ENCODE results near the gene MOGAT2.

Gene MOGAT2

DNA sequence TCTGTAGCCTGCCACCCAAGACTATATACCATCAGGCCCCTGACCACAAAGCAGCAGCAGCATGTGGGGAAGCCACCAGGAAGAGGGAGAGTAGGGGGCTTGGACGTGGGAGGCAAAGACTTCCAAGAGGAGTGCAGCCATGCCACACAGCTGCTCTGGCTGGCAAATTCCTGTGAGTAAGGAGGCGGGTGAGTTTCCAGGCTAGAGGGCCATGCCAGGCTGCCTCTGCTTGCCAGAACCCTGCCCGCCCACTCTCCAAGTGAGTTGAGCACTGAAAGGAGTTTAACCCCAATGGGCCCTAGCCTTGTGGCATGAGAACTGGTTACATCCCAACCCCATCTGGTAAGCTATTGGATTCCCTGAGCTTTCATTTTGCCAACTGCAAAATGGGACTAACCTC lies 46.2 kb downstream of the MOGAT2 start:
- TF ChIP-seq ZFX (IDR thresholded peaks at IDR 0.05): no peak
- TF ChIP-seq, protein P1, sequence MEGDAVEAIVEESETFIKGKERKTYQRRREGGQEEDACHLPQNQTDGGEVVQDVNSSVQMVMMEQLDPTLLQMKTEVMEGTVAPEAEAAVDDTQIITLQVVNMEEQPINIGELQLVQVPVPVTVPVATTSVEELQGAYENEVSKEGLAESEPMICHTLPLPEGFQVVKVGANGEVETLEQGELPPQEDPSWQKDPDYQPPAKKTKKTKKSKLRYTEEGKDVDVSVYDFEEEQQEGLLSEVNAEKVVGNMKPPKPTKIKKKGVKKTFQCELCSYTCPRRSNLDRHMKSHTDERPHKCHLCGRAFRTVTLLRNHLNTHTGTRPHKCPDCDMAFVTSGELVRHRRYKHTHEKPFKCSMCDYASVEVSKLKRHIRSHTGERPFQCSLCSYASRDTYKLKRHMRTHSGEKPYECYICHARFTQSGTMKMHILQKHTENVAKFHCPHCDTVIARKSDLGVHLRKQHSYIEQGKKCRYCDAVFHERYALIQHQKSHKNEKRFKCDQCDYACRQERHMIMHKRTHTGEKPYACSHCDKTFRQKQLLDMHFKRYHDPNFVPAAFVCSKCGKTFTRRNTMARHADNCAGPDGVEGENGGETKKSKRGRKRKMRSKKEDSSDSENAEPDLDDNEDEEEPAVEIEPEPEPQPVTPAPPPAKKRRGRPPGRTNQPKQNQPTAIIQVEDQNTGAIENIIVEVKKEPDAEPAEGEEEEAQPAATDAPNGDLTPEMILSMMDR (conservative IDR thresholded peaks at IDR 0.05): no peak
- no peak overlapping the region for H3K27ac ChIP-seq

DNA sequence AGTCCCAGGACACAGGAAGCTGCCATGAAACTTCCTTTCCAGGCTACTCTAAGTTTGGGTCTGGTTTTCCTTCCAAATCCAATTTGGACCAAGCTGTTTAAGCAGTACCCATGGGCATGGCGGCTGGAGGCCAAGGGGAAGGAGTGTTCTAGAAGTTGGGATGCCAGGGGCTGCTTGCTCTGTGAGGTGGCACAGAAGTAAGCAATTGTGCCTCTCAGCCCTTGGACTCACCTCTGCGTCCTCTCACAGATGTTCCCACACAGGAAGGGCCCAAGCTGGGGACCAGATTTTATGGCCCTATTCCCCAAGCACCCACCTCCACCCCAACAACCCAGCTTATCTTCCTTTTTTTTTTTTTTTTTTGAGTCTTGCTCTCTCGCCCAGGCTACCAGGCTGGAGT lies 47.5 kb downstream of the MOGAT2 start:
- TF ChIP-seq, protein P1 (conservative IDR thresholded peaks at IDR 0.05): no peak
- TF ChIP-seq ZFX (IDR thresholded peaks at IDR 0.05): no peak
- H3K27ac ChIP-seq: no peak overlapping the region

GRCh38 chr11:75766443-75767227 lies 49.0 kb downstream of the MOGAT2 start:
- TF ChIP-seq, protein P1 (conservative IDR thresholded peaks at IDR 0.05): no peak
- no peak overlapping the region for H3K27ac ChIP-seq

DNA sequence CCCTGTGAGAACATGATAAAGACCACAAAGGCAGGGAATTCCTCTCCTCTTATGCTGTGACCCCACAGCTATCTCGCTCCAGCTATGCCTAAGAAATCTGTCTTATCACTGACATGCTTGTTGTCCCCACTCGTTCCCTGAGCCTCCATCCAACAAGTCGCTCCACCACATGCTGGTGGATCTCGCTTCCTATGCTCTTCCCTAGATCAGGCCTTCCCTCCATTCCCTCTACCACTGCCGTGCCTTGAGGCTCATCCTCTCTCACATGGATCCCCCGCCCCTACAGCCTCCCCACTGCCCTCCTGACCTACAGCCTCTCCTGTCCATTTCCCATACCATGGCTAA lies 49.6 kb downstream of the MOGAT2 start:
- no peak for TF ChIP-seq ZFX (IDR thresholded peaks at IDR 0.05)
- TF ChIP-seq, protein P1 (conservative IDR thresholded peaks at IDR 0.05): no peak
- H3K27ac ChIP-seq: no peak overlapping the region

GRCh38 chr11:75767793-75768111 lies 50.1 kb downstream of the MOGAT2 start:
- peak overlapping the region; percentile 86 for H3K27ac ChIP-seq
- TF ChIP-seq, protein P1 (conservative IDR thresholded peaks at IDR 0.05): no peak
- TF ChIP-seq ZFX (IDR thresholded peaks at IDR 0.05): no peak

- TF ChIP-seq ZFX (IDR thresholded peaks at IDR 0.05): no peak
- TF ChIP-seq, protein P1 (conservative IDR thresholded peaks at IDR 0.05): peak; percentile 77
- peak within 1 kb of the TSS; percentile 86 for H3K27ac ChIP-seq
Measured at GRCh38 chr11:75768112-75768908, 50.7 kb downstream of the MOGAT2 start, which contains the start of gene DGAT2. TSS of gene DGAT2 (plus strand) at chr11:75768778. CDS start at chr11:75768992, 214 bp downstream.

All from C4-2B (cell line).